Lower leg skin (tissue), 3 donors: ENCODE data around the gene VPS4B.

Experiments used
- CTCF ChIP-seq, 3 donors: fragments of 450-650 bp; IDR thresholded peaks; one replicate each; pipeline ENCODE4 v1.5.1; 2016; ENCODE audit warnings: antibody characterized with exemption in 3 of 3, mild to moderate bottlenecking in 3 of 3, moderate library complexity in 2 of 3
- POLR2A ChIP-seq, 2 donors: fragments of 450-650 bp; IDR thresholded peaks; one replicate each; pipeline ENCODE4 v1.6.1; 2016 to 2017; ENCODE audit warnings: antibody characterized with exemption in 2 of 2, mild to moderate bottlenecking in 1 of 2, moderate library complexity in 1 of 2

- TF ChIP-seq CTCF (IDR thresholded peaks at IDR 0.05) (no peak), POLR2A (IDR thresholded peaks at IDR 0.05) (no peak)
Observed at GRCh38 chr18:63460414-63460813, 38.1 kb upstream of the VPS4B start.
